ENCODE data around the gene KRT82. TPM values are rescaled to one million over a fixed set of nuclear protein-coding genes. Genes with fewer than 3 reads are reported as not detected.

KRT82 gene
- total and polyA plus RNA-seq, 2 experiments from 2014 or later = not detected

DNA sequence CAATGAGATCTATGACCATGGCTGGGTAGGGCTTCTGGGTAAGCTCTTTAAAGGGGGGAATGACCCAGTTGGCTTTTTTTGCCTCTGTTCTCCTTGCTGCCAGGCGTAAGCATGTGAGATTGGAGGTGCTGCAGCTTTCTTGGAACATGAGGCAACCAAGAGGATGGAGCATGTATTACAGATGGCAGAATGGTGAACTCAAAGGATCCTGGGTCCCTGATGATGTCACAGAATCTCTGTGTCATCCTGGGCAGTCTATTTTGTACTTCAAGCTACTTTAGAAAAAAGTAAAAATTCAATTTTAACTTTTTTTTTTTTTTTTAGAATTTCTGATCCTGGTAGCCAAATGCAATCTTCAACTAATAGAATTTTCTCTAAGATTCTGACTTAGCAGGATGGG lies 8.0 kb downstream of the KRT82 start (continued):
- TF ChIP-seq, protein P1, sequence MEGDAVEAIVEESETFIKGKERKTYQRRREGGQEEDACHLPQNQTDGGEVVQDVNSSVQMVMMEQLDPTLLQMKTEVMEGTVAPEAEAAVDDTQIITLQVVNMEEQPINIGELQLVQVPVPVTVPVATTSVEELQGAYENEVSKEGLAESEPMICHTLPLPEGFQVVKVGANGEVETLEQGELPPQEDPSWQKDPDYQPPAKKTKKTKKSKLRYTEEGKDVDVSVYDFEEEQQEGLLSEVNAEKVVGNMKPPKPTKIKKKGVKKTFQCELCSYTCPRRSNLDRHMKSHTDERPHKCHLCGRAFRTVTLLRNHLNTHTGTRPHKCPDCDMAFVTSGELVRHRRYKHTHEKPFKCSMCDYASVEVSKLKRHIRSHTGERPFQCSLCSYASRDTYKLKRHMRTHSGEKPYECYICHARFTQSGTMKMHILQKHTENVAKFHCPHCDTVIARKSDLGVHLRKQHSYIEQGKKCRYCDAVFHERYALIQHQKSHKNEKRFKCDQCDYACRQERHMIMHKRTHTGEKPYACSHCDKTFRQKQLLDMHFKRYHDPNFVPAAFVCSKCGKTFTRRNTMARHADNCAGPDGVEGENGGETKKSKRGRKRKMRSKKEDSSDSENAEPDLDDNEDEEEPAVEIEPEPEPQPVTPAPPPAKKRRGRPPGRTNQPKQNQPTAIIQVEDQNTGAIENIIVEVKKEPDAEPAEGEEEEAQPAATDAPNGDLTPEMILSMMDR (conservative IDR thresholded peaks at IDR 0.05; ENCODE audit: low read depth in 2 of 2) = no peak
- TF ChIP-seq ZNF114 (CRISPR knock-in tag; IDR thresholded peaks at IDR 0.05) (no peak), ETS1 (IDR thresholded peaks at IDR 0.05) (no peak), ZNF331 (CRISPR knock-in tag; IDR thresholded peaks at IDR 0.05; ENCODE audit: low read depth) (no peak), JUNB (IDR thresholded peaks at IDR 0.05; ENCODE audit: unreplicated experiment) (no peak), POLR2AphosphoS5 (IDR thresholded peaks at IDR 0.05; ENCODE audit: low read depth) (no peak), STAT1 (IDR thresholded peaks at IDR 0.05; ENCODE audit: unreplicated experiment) (no peak)
- TF ChIP-seq, protein P2, sequence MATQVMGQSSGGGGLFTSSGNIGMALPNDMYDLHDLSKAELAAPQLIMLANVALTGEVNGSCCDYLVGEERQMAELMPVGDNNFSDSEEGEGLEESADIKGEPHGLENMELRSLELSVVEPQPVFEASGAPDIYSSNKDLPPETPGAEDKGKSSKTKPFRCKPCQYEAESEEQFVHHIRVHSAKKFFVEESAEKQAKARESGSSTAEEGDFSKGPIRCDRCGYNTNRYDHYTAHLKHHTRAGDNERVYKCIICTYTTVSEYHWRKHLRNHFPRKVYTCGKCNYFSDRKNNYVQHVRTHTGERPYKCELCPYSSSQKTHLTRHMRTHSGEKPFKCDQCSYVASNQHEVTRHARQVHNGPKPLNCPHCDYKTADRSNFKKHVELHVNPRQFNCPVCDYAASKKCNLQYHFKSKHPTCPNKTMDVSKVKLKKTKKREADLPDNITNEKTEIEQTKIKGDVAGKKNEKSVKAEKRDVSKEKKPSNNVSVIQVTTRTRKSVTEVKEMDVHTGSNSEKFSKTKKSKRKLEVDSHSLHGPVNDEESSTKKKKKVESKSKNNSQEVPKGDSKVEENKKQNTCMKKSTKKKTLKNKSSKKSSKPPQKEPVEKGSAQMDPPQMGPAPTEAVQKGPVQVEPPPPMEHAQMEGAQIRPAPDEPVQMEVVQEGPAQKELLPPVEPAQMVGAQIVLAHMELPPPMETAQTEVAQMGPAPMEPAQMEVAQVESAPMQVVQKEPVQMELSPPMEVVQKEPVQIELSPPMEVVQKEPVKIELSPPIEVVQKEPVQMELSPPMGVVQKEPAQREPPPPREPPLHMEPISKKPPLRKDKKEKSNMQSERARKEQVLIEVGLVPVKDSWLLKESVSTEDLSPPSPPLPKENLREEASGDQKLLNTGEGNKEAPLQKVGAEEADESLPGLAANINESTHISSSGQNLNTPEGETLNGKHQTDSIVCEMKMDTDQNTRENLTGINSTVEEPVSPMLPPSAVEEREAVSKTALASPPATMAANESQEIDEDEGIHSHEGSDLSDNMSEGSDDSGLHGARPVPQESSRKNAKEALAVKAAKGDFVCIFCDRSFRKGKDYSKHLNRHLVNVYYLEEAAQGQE (IDR thresholded peaks at IDR 0.05; ENCODE audit: unreplicated experiment) = no peak

DNA sequence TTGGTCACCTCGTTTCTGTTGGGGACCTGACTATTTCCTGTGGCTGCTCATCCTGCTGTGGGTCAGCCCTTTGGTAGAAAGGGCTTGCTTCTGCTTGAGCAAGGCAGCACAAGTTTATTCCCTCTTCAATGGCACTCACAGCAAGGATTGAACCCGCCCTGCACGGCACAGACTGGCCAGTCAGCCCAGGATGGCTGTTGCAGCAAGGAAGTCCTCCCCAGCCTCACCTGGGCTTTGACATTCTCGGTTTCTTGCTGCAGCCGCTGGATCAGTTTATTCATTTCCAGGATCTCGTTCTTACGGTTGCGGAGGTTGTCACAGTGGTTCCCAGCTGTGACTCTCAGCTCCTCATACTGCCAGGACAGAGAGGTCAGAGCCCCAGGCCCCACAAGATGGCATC lies 9.5 kb downstream of the KRT82 start:
- no peaks in the 10 kb centered on the region for H3K36me3 ChIP-seq (ENCODE audit: insufficient read depth)
- Mint-ChIP-seq H3K27ac (no peak overlapping the region), H3K27me3 (ENCODE audit: insufficient read depth, low read depth, poor library complexity) (peaks cover 3% of the 10 kb centered on the region)
- TF ChIP-seq, protein P3, sequence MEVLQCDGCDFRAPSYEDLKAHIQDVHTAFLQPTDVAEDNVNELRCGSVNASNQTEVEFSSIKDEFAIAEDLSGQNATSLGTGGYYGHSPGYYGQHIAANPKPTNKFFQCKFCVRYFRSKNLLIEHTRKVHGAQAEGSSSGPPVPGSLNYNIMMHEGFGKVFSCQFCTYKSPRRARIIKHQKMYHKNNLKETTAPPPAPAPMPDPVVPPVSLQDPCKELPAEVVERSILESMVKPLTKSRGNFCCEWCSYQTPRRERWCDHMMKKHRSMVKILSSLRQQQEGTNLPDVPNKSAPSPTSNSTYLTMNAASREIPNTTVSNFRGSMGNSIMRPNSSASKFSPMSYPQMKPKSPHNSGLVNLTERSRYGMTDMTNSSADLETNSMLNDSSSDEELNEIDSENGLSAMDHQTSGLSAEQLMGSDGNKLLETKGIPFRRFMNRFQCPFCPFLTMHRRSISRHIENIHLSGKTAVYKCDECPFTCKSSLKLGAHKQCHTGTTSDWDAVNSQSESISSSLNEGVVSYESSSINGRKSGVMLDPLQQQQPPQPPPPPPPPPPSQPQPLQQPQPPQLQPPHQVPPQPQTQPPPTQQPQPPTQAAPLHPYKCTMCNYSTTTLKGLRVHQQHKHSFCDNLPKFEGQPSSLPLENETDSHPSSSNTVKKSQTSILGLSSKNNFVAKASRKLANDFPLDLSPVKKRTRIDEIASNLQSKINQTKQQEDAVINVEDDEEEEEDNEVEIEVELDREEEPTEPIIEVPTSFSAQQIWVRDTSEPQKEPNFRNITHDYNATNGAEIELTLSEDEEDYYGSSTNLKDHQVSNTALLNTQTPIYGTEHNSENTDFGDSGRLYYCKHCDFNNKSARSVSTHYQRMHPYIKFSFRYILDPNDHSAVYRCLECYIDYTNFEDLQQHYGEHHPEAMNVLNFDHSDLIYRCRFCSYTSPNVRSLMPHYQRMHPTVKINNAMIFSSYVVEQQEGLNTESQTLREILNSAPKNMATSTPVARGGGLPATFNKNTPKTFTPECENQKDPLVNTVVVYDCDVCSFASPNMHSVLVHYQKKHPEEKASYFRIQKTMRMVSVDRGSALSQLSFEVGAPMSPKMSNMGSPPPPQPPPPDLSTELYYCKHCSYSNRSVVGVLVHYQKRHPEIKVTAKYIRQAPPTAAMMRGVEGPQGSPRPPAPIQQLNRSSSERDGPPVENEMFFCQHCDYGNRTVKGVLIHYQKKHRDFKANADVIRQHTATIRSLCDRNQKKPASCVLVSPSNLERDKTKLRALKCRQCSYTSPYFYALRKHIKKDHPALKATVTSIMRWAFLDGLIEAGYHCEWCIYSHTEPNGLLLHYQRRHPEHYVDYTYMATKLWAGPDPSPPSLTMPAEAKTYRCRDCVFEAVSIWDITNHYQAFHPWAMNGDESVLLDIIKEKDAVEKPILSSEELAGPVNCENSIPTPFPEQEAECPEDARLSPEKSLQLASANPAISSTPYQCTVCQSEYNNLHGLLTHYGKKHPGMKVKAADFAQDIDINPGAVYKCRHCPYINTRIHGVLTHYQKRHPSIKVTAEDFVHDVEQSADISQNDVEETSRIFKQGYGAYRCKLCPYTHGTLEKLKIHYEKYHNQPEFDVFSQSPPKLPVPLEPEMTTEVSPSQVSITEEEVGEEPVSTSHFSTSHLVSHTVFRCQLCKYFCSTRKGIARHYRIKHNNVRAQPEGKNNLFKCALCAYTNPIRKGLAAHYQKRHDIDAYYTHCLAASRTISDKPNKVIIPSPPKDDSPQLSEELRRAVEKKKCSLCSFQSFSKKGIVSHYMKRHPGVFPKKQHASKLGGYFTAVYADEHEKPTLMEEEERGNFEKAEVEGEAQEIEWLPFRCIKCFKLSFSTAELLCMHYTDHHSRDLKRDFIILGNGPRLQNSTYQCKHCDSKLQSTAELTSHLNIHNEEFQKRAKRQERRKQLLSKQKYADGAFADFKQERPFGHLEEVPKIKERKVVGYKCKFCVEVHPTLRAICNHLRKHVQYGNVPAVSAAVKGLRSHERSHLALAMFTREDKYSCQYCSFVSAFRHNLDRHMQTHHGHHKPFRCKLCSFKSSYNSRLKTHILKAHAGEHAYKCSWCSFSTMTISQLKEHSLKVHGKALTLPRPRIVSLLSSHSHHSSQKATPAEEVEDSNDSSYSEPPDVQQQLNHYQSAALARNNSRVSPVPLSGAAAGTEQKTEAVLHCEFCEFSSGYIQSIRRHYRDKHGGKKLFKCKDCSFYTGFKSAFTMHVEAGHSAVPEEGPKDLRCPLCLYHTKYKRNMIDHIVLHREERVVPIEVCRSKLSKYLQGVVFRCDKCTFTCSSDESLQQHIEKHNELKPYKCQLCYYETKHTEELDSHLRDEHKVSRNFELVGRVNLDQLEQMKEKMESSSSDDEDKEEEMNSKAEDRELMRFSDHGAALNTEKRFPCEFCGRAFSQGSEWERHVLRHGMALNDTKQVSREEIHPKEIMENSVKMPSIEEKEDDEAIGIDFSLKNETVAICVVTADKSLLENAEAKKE (CRISPR knock-in tag; IDR thresholded peaks at IDR 0.05) = no peak
- TF ChIP-seq, protein P1 (conservative IDR thresholded peaks at IDR 0.05; ENCODE audit: low read depth in 2 of 2) = no peak
- TF ChIP-seq EZH2phosphoT487 (IDR thresholded peaks at IDR 0.05; ENCODE audit: unreplicated experiment) (no peak), NANOG (IDR thresholded peaks at IDR 0.05; ENCODE audit: borderline replicate concordance) (no peak), STAT1 (IDR thresholded peaks at IDR 0.05; ENCODE audit: unreplicated experiment) (no peak)

More for the DNA sequence above, 9.5 kb downstream of the KRT82 start:
- Histone ChIP-seq H3K27ac (ENCODE audit: low read depth) (no peak overlapping the region), H3K79me2 (replicated peaks; ENCODE audit: insufficient read depth) (no peaks in the 10 kb centered on the region), H3K4me2 (no peak overlapping the region), H3K9me2 (ENCODE audit: insufficient read depth) (no peaks in the 10 kb centered on the region), H3K27me3 (ENCODE audit: insufficient read depth) (no peaks in the 10 kb centered on the region), H4K20me1 (replicated peaks; ENCODE audit: insufficient read depth) (no peaks in the 10 kb centered on the region), H2AFZ (no peak overlapping the region), H3F3A (replicated peaks; ENCODE audit: low read depth) (no peaks in the 10 kb centered on the region), H3K4me3 (no peak overlapping the region), H3K4me1 (ENCODE audit: insufficient read depth) (no peaks in the 10 kb centered on the region)
- ATAC-seq (no peak), DNase-seq (ENCODE audit: low spot score) (no peak)
- Mint-ChIP-seq H3K4me3 (no peak overlapping the region), H3K9me3 (no peaks in the 10 kb centered on the region; the same call in 1 of the 3 replicates), H3K36me3 (ENCODE audit: low read depth) (no peaks in the 10 kb centered on the region), H3K4me1 (no peaks in the 10 kb centered on the region; the same call in 2 of the 3 replicates)
